NK-92 (cell line): ENCODE measurements around the gene CTNNBL1.
"Not testable (repeated sequence)": the region's sequence is repeated elsewhere in the genome, so short reads cannot be mapped to it uniquely, and the experiment has no call there.

Source experiments
- DNase-seq: peaks from one replicate; lab custom pipeline; 2025; ENCODE audit not compliant: unreplicated experiment; lab: John Stamatoyannopoulos, UW

The CTNNBL1 gene

DNA sequence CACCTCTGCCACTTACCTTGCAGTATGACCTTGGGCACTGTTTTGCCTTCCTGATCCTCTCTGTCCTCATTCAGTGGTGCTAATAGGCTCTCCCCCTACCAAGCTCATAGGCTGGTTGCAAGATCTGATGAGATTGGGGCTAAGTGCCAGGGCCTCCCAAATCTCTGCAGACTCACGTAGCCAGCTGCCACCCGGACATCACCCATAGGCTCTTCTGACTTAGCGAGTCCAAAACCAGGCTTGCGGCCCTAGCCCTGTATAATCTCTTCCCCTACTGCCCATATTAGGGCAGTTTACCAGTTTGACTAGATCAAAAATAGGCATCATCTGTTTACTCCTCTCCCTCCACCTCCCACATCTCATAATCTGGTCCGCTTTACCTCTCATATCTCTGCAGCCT, 154.9 kb downstream of the CTNNBL1 start:
- no peak for DNase-seq

DNA sequence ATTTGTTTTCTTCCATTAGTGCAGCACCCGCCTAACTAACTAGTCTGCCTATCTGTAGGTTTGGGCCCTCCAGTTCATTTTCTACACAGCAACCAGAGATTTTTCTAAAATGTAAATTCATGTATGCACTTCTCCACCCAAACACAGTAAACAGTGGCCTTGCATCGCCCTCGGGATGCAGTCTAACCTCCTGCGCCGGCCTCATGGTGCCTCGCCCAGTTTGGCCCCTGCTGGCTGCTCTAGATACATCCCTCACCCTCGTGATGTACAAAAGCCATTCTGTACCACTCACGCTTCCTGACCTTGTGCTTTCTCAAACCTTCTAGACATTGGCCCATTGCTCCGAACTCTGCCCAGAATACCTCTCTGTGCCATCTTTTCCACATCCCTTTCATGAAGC, 155.3 kb downstream of the CTNNBL1 start:
- DNase-seq, result no peak

DNA sequence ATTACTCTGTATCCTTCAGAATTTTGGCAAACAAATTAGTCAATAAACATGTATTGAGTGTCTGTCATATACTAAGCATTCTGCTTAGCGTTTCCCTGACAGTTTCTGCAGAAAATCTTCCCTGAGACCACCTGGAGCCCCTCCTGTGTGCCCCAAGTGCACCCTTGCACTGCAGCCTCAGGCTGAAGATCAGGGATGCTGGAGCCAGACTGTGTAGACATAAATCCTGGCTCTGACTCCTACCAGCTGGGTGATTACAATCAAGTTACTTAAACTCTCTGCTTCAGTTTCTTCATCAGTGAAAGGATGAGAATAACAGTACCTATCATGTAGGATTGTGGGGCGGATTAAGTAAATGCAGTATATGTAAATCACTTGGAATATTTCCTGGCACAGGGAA, 155.7 kb downstream of the CTNNBL1 start:
- no peak for DNase-seq

DNA sequence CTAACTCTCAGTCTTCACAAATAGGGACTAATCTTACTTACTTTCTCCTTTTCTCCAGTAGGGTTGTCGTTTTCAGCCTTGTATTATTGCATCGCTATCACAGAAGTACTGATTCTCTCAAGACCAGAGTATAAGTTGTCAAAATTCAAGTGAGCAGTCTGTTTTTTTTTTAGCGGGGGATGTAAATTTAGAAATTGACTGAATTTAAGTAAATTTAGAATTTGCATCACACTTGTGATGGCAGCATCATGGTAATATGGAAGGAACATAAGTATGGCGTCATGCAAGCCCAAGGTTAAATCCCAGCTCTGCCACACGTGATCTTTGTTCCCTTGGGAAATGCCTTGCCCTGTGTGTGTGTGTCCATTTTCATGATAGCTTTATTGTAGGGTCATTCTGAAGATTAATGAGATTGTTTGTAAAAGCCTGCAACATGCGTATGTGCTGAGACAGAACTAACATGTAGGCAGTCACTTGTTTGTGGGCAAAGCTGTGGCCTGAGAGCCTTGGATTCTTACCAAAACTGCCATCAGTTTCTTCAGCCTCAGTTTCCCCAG, 156.3 kb downstream of the CTNNBL1 start:
- DNase-seq, result no peak

DNA sequence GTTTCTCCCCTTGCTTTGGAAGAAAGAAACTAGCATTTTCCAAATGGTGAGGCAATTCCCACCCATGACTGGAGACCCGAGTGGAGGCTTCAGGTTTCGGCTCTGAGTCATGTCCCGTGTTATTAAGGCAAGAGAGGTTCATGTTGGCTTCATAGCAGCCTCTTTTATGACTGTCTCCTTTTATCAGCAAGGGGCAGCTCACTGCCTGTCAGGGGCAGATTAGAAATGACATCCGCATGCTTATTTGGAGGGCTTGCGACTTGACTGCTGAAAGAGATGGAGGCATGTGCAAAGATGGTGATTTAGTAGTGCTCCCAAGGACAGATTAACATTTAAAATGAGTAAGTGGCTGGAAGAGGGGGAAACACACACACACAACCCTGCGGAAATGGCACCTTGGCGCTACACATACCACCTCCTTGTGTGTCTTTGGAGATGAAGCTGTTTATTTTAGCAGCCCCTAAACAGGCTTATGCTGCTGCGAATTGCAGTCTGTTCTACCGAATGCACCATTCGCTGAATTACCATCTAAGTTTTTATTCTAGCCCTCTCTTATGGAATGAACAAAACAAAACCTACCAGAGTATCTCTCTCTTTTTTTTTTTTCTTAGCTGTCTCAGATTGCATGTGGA, 157.0 kb downstream of the CTNNBL1 start:
- DNase-seq, result no peak

DNA sequence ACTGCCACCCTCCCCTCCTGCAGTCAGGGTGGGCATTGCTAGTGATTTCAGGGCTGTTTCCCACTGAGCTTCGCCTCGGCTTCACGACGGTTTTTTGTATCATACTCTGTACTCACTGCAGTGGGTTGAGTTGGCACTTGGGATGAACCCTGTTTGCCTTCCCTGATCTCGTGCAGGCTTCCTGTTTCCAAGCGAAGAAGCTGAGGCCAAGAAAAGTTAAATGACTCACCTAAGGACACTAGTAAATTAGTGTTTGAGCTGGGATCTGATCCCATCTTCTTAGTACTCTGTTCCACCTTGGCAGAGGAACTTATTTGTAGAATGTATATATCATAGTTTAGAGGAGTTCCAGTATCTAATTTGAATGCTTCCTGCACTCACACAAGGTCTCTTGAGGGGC, 158.8 kb downstream of the CTNNBL1 start:
- no peak for DNase-seq

DNA sequence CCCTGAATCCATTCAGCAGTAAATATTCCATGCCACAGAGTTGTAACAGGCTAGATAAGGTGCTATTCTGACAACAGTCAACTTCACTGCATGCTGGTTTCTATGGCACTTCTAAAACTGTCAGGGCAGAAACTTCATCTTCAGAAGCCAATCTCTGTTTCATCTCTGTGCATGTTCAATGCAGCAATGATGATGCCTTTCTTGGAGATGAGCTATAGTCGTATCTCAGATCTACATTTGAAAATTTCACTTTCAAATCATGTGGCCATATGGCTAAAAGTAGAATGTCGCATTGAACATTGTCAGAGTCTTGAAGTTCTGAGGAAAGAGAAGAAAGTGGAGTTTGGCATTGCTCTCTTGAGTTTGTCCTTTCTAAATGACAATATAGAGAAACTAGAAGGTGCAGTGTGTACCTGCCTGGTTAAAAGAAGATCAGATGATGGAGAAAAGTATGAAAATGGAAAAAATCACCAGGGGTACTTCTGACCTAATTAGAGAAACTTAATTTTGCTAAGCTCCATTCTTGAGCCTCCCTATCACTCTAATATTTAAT, 160.1 kb downstream of the CTNNBL1 start:
- DNase-seq, result no peak

DNA sequence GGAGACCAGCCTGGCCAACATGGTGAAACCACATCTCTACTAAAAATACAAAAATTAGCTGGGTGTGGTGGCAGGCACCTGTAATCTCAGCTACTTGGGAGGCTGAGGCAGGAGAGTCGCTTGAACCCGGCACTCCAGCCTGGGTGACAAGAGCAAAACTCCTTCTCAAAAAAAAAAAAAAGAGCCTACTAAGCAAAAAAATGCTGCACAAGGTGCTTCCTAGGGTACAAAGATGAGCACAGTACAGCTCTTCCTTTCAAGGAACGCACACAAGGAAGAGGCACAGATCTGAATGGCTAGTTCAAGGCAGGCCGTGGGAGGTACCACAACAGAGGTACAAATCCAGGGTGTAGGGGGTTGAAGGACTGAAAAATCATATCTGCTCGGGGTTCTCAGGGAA, 162.2 kb downstream of the CTNNBL1 start:
- not testable (repeated sequence) for DNase-seq

DNA sequence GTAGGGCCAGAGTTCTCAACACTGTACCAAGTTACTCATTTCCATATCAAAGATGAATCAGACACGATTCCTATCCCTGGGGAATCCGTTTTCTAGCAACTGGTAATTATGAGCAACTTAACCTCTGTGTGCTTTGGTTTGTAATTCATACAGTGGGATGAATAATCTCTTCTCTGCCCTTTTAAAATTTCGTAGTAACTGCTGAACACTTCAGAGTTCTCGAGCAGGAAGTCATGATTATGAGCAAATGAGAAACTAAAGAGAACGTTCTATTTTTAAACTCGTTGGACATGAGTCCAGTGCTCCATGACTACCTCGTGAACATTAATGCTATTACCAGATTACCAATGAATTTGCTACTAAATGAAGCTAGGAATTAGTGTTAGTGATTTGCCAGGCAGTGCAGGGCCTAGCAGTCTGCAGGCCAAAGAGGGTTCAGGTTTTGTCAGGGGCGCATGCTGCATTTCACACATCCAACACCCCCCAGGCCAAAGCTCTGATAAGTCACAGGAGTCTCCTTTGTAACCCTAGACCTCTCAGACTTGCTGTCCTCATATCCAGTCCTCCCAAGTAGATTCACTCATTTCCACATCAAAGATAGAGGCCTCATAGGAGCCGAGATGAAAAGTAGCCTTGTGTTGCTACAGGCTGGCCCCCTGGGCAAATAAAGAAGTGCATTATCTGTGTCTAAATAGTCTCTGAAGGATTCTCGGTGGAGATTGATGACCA, 163.3 kb downstream of the CTNNBL1 start:
- DNase-seq, result no peak

DNA sequence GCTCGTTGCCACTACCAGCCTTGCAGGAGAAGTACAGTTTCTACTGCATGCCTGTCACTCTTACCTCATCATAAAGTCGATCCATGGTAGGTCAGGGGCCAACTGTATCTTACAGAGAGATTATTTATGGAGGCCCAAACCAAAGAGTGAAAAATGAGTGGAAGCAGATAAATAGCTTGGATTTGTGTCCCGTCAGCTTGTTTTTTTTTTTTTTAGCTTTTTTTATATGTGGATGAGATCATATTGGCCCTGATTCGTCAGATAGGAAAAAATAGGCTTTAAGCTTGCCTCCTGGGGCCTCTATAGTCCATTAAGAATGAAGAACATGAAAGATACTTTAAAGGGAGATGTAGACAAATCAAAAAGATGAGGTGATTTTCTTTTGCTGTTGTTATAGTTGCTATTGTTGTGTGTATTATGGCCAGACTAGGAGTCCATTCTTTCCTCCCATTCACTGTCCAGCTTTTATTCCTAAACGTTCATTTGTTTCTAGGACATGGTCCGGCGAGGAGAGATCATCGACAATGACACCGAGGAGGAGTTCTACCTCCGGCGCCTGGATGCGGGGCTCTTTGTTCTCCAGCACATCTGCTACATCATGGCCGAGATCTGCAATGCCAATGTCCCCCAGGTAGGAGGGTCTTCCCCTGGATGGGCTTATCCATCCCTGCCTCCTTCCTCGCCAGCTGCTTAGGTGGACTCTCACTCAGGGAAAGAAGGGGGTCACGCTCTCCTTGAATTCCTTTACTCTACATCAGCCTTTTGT, 165.8 kb downstream of the CTNNBL1 start:
- DNase-seq, result no peak

DNA sequence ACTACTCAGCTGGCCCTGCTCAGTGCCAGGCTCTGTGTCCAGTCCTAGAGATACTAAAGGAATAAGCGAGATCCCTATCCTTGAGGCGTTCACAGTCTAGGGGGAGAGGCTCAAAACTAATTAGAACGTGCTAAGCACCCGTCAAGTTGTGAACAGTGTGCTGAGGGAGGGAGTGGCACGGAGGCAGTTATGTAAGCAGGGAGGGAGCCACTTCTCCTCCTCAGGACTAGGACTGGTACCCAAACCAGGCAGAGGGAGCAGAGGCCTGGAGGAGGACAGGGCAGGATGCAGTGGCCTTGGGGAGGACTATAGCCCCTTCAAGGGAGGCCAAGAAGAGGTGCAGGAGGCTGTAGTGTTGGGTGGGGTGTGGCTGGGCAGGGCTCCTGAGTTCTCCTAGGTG, 169.5 kb downstream of the CTNNBL1 start:
- no peak for DNase-seq

DNA sequence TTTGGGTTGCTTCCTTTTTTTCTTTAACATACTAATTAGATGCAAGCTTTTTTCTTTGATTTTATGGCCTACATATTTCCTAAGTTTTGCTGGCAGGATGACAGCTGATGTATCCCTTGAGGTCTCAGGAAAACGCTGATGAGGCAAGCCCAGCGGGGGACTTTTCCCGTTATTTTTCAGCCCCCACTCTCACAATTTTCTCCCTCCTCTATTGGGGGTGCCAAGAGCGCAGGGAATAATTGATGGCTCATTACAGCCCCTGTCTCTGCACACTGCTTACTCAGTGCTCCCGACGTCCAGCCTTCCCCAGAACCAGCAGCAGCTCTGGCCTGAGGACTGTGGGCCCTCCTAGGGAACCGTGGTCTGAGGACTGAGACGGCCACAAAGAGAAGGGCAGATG, 170.5 kb downstream of the CTNNBL1 start:
- DNase-seq, result no peak

DNA sequence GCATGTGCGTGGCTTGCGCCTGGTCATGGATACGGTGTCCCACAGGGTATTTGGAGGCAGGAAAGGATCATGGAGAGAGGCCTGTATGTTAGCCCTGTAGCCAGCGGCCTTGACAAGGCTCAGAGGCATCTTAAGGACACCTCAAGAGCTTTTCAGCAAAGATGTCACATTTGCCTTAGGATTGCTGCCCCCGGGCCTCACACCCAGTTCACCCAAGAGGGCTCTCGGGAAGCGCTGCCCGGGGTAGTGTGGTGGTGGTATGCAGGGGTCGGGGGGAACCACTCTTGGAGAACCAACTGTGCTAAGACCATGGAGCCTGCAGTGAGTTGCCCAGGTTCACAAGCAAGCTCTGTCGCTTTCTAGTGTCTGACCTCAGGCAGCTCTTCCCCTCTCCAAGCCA, 172.2 kb downstream of the CTNNBL1 start:
- DNase-seq, result no peak

DNA sequence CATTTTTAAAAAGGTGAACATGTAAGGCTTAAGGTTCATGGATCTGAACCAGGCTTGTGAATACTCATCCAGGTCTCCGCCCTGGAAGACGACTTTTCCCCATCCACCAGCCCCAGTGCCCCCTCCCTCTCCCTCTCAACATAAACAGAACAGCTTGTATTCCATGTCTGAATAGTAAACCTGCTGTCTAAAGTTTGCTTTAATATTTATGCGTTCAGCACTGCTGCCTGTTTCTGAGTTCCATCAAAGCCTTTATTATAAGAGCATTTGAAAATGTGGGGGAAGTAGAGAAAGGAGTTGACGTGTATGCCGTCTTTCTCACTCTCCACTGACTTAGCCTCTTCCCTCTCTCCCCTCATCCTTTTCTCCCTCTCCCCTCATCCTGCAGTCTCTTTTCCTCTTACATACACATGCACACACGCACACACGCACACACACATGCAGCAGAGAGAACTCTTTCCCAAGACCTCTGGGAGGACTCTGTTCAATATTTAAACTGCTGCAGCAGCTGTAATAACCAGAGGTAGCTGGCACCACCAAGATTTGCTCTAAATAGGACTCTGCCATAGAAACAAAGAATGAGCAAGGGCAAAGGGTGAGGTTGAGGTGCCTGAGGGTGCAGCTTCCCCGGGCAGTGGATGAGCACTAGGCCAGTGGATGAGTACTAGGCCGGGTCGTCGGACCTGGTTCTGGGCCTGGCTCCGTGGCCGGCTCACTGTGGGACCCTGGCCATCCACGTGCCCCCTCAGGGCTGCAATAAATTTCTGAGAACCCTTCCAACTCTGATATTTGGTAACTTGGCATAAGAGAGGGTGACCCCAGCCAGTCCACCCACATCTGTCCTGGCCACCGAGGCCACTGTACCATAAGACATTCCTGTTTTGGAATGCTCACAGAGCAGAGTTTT, 173.7 kb downstream of the CTNNBL1 start:
- DNase-seq, result no peak

DNA sequence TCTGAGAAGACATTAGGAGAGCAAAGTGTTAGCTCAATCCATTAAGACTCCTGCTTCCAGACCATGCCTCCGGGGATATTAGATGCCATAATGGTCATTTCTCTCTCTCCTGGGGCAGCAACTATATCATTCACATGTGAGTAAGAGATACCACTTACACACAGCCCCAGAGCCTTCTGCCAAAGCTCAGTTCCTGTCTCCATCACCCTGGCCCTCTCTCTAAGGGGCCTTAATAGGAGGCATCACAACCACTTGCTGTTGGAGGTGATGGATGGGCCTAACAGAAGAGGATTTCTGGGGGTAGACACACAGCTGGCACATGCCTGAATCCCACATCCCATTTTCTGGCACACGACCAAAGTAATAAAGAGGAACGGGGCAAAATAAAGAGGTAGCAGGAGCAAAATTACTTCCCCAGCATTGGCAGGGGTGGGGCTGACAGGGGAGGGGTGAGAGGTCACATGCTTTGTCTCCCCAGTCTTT, 175.1 kb downstream of the CTNNBL1 start:
- DNase-seq, result no peak

DNA sequence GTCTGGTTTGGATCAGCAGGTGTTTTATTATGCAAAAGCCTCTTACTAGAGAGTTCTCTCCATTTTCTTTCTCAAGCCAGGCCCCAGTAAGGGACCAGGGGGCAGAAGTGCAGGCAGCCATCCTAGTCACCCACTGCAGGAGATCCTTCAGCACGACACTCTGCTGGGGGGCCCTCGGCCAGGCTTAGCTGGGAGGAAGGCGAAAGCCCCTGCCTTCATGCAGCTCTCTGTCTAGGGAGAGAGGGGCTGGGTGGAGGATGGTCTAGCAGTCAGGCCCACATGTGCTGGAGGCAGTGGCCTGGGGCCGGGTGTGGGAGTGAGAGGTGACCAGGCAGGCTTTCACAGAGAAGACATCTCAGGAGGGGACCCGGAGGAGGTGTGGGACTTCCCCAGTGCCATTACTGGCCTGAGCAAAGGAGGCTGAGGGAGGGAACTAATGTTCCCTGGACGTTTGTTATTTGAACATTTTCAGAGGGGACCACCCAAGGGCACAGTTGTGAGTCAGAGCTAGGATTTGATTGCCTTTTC, 175.6 kb downstream of the CTNNBL1 start:
- no peak for DNase-seq

DNA sequence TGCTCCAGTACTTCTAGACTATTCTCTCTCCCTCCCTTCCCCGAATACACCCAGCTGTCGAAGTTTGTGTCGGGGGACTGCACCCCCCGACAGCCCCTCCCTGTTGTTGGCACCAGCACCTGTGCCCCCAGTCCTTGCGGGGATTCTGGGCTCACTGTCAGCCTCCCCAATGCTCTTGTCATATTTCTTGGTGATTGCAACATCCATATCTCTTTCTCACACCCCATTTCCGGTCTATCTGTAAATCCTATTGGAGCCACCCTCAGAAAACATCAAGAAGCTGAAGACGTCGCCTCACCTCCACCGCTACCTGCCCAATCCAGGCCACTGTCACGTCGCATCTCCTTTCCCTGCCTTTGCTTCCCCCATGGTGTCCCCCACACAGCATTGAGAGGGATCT, 176.5 kb downstream of the CTNNBL1 start:
- no peak for DNase-seq

DNA sequence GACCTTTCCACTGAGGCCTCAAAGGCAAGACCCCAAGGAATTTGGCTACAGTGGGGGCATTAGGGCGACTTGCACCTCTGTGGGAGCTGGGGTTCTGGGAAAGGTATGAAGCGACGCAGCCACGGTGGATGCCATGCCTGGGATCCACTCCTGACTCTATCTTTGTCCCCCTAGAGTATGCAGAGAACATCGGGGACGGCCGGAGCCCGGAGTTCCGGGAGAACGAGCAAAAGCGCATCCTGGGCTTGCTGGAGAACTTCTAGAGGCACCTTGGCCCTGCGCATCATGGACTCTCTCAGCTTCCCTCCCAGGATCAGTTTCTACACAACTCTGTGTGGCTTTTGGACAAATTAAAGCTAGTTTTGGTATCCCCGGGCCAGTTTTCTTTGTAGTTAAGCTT, 177.9 kb downstream of the CTNNBL1 start:
- DNase-seq, result no peak

DNA sequence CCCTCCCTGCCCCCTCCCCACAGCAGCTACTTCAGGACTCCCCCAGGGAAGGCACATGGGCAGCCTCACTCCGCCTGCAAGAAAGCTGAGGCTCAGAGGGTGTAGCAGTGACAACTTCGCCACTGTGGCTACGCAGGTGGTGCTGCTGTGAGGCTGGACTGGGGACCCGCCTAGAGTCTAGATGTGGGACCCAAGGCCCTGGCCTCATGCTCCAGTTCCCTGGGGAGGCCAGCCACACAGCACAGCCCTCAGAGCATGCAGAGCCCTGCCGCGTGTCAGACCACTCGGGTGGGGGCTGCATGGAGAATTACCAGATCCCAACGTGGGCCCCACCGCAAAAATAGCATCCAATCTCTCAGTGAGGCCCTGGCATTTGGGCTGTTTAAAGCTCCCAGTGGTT, 178.3 kb downstream of the CTNNBL1 start:
- DNase-seq, result no peak

DNA sequence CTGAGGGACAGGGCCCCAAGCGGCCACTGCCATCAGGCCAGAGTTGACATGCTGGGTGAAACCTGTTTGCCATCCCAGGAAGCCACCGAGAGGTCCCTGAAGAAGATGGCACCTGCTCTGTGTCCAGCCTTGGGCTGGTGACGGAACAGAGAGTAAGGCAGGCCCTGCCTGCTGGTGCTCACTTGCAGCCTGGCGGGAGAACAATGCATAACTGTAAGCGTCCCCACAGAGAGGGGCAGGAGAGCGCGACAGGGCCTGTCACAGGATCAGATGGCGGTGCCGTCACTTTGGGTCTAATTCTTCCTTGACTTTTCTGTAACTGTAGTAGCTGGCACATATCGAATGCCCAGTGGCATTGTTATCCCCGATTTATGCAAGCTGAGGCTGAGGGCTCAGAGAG, 180.1 kb downstream of the CTNNBL1 start:
- DNase-seq, result no peak
